GM21381 (cell line): Measurements from ENCODE around the gene CYB5RL.
"Not testable (repeated sequence)": the region's sequence is repeated elsewhere in the genome, so short reads cannot be mapped to it uniquely, and the experiment has no call there.

Experiments
- ATAC-seq: cut with Tn5 transposase; IDR thresholded peaks from one replicate; pipeline ENCODE4 v1.9.1; 2021; ENCODE audit warnings: mild to moderate bottlenecking, moderate library complexity; ENCODE audit not compliant: unreplicated experiment

The CYB5RL gene

GRCh38 chr1:54227091-54227602 lies 27.3 kb upstream of the CYB5RL start:
- ATAC-seq: no peak

GRCh38 chr1:54225986-54226559 lies 26.2 kb upstream of the CYB5RL start:
- no peak for ATAC-seq

GRCh38 chr1:54225378-54225777 lies 25.5 kb upstream of the CYB5RL start:
- ATAC-seq: no peak

DNA sequence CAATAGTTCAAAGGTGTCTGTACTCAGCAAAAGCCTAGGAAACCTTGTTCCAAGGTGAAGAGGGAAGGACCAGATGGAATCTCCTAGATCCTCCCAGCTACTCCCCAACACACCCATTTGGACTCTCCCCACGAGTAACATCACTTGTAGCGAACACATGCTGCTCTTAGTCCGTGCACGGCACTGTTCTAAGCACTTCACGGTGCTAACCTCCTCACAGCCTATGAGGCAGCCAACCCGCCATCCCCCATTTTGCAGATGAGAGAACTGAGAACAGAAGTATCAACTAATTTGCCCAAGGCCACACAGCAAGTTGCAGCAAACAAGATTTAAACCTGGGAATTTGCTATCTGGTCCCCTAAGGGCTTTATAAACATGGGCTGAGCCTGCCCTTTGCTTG lies 24.4 kb upstream of the CYB5RL start:
- ATAC-seq: no peak

DNA sequence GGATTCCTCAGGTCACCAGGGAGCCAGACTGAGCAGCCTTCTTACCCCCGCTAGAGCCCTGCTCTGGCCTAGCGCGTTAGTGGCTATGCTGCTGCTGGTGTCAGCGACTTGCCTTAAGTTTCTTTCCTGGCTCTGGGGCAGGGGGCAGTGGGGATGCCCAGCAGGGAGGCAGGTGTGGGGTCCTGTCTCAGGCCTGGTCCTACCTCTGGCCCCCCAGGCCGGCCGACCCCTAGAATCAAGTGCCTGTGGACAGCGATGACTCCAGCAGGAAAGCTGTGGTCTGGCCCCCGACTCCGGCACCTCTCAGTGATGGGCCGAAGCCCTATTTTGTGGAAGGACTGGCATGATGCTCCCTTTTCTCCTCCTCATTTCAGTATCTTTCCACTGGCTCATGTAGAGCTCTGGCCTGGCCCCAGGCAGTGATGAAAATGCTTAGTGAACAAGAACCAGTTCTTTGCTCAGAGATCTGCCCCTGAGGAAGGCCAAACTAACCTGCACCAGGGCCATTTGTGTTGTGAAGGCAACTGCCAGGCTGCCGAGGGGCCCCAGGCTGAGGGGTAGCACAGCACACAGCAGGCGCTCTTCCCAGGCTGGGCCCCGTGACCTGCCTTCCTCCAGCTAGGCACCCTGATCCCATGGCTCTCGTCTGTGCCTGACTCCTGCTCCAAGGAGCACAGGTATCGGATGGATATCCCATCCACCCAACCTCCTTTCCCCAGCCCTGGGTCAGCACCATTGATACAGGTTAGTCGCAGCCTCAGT lies 23.8 kb upstream of the CYB5RL start:
- ATAC-seq: no peak

GRCh38 chr1:54222711-54223110 lies 22.9 kb upstream of the CYB5RL start:
- no peak for ATAC-seq

- no peak for ATAC-seq
These were observed 22.1 kb upstream of the CYB5RL start for GRCh38 chr1:54221867-54222484.

DNA sequence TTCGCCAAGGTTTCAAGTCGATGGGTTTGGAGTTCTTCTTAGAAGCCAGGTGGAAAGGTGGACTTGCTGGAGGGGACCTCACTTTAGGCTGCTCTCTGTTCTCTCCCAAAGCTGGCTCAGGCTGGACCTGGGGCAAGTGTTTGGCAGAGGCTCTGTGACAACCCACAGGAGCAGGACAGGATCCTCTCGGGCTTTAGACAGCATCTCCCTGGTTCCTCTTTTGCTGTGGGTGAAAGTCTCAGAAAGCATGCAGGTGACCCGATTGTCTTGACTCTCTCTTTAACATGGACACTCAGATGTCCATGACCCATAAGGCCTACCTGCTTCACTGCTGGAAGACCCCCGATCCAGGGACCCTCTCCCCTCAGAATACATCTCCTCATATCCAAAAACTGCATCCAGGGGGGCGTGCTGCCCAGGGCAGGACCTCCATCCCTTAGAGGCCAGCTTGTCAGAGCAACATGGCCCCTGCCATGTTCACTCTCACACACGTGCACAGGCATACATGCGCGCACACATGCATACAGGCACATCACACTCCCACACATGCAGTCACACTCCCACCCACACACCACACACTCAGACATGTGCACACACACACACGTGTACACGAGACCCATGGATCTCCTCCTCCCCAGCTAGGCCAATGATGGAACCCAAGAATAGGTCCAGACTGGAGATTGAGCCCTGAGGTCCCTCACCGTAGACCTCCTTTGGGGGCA lies 21.4 kb upstream of the CYB5RL start:
- no peak for ATAC-seq

DNA sequence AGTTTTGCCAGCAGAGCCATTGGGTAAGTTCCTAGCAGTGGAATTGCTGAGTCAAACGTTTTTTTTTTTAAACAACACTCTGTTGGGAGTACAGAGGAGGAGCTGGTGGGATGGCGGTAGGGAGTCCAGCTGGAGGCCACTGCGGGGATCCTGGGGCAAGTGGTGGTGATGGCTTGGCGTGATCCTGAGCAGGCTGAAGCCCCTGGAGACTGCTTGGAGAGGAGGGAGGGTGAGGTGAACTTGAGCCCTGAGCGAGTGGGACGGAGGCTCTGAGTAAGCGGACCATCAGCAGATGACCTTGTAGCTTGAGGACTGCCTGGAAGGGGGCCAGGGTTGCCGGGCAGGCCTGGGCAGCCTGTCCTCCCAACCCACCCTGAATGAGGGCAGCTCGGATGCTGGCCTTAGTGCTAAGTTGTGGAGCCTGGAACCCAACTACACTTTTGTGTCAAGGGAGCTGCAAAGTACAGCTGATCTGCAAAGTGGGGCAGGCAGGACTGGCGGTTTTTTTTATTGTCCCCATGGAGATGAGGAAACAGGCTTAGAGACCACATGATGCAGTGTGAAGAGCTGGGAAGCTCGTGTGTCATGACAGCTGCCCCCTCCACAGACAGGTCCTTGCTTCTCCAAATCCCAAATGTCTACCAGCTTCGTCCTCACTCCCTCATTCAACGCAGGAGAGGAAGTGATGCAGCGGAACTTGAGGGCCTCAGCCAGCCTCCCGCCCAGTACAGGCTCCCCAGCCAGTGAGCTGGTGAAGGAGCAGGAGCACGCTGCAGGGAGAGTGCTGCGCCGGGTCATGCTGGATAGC lies 20.4 kb upstream of the CYB5RL start:
- no peak for ATAC-seq

GRCh38 chr1:54219688-54220003 lies 19.8 kb upstream of the CYB5RL start:
- no peak for ATAC-seq

GRCh38 chr1:54218883-54219687 lies 19.3 kb upstream of the CYB5RL start:
- no peak for ATAC-seq

DNA sequence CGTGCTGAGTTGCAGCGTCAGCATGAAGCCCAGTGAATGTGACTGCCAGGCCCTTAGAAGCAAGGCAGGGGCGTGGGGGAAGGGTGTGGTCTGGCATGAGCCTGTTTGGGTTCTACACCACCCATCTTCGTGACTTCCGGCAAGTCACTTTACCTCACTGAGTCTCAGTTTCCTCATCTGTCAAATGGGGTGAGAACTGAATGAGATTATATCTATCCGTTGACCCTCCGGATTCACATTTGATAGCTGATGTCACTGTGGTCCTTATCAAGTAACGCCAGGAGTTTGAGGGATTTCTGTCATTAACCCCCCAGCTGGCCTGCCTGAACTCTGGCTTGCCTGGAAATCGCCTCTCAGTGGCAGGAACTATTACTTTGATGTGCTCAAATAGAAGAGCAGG lies 15.7 kb upstream of the CYB5RL start:
- ATAC-seq: no peak

DNA sequence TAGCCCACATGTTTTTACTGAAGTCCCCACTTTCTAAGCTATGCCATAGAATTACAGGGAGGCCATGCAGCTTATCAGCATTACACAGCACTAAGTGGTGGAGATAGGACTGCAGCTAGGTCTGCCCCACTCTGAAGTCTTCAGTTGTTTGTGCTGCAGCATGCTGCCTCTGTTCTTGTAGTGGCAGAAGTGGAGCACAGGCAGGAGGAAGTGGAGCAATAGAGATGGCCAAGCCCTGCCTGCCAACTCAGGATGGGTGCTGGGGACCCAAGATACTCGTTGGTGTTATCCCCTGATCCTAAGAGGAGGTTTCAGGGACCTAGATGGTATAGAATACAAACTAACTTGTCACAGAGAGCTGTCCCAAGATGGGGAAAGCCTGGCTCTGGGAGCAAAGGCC lies 13.0 kb upstream of the CYB5RL start:
- ATAC-seq: no peak

- not testable (repeated sequence) for ATAC-seq
These were observed 8.1 kb upstream of the CYB5RL start for GRCh38 chr1:54207896-54208295.

DNA sequence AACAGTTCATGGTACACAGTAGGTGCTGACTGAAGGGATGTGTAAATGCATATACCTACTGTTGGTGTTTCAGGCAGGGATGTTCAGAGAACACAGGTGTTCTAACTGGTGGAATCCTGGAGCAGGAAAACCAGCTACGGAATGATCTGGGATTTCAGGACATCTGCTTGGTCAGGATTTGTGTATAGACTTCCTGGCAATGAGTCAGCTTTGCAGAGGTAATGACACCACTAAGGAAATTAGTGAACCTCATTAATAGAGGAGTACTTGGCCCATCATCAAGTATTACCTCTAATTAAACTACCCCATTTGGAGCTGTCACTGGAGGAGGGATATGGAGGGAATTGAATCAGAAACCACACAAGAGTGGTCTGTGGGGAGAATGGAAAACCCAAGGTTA lies 7.5 kb upstream of the CYB5RL start:
- no peak for ATAC-seq

- no peak for ATAC-seq
These were observed 4.4 kb upstream of the CYB5RL start for GRCh38 chr1:54204199-54204598.

- ATAC-seq: no peak
These were observed 728 bp upstream of the CYB5RL start for GRCh38 chr1:54200519-54200997.

- peak; percentile 4 for ATAC-seq
These were observed 572 bp downstream of the CYB5RL start for GRCh38 chr1:54199151-54199764.

- no peak for ATAC-seq
These were observed 6.4 kb downstream of the CYB5RL start for GRCh38 chr1:54193453-54193852.
